ENCODE data around the gene TNK1.

DNA sequence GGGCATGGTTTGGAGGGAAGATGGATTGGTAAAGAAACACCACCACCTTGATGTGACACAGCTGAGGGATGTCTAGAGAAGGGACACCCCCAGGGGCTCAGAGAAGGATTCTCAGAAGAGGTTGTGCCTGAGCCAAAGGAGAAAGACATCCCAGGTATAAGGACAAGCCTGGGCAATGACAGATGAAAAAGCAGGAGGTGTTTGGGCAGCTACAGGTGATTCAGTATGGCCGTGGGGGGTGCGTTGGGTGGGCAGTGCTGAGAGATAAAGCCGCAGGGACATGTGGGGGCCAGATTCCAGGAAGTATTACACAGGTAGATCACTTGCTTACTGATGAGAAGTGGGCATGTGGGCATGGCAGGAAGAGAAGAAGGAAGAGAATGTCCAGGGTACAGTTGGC lies 19.0 kb upstream of the TNK1 start:
- TF ChIP-seq, protein P1, sequence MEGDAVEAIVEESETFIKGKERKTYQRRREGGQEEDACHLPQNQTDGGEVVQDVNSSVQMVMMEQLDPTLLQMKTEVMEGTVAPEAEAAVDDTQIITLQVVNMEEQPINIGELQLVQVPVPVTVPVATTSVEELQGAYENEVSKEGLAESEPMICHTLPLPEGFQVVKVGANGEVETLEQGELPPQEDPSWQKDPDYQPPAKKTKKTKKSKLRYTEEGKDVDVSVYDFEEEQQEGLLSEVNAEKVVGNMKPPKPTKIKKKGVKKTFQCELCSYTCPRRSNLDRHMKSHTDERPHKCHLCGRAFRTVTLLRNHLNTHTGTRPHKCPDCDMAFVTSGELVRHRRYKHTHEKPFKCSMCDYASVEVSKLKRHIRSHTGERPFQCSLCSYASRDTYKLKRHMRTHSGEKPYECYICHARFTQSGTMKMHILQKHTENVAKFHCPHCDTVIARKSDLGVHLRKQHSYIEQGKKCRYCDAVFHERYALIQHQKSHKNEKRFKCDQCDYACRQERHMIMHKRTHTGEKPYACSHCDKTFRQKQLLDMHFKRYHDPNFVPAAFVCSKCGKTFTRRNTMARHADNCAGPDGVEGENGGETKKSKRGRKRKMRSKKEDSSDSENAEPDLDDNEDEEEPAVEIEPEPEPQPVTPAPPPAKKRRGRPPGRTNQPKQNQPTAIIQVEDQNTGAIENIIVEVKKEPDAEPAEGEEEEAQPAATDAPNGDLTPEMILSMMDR (IDR thresholded peaks at IDR 0.05; ENCODE audit: extremely low read depth in 1 of 2, insufficient read depth in 1 of 2, low read depth in 1 of 2, low read length in 2 of 2): no peak
- TF ChIP-seq POLR2A (IDR thresholded peaks at IDR 0.05; ENCODE audit: low read depth, low read length) (no peak), EZH2 (IDR thresholded peaks at IDR 0.05; ENCODE audit: borderline replicate concordance, low read depth, low read length, severe bottlenecking) (no peak), POLR2AphosphoS5 (IDR thresholded peaks at IDR 0.05; ENCODE audit: insufficient read depth, low read depth, low read length) (no peak)
